ENCODE data around the gene TCP11L2. TPM values are rescaled to one million over a fixed set of nuclear protein-coding genes. Genes with fewer than 3 reads are reported as not detected.

TCP11L2 gene
- total and polyA plus RNA-seq, 2 of the 8 experiments (the other 6 are each of a cell fraction or from before 2014, with no cell fraction given) = 2.1 to 7.1 TPM

DNA sequence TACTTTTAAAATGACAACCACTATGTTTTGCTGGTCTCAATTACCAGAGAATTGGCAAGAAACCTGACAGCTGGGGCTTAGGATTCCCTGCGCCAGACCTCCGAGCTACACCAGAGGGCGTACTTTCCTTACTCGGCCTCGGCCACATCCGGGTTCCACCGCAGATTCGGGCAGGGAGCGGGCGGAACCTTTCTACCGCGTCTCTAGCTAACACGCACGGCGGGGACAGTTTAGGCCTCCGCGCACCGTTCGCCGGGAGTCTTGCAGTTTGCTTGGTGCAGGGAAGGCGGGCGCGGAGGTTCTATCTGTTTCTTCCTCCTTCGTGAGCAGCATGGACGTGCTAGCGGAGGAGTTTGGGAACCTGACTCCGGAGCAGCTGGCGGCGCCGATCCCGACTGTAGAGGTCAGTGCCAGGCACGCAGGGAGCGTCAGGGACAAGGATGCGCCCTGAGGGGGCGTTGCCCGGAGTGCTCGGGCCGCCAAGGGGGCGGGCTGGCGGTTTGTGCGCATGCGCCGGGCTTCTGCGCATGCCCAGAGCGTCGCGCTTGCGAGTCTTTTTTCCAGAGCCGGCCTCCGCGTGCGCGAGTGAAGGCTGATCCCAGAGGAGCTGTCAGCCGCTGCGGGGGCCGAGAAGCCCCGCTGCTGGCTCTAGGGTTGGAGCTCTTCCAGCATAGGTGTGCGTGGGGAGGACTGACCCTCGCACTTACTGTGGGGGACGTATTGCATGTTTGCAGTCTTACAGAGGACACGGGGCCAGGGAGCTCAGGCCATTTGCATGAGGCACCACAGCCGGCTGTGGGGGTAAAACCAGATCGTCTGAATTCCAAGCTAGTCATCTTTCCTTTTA is 55.2 kb downstream of the TCP11L2 start, which contains the start of gene POLR3B (continued):
- TF ChIP-seq TEAD4 (IDR thresholded peaks at IDR 0.05; ENCODE audit: low read depth, low read length) = peak; percentile 2; the same call in 1 of the 2 replicates
- TF ChIP-seq SP4 (IDR thresholded peaks at IDR 0.05; ENCODE audit: low read length) = peak; percentile 94
- TF ChIP-seq JUND (IDR thresholded peaks at IDR 0.05; ENCODE audit: low read length) = no peak
- peak; percentile 76 for TF ChIP-seq SAP30 (IDR thresholded peaks at IDR 0.05; ENCODE audit: insufficient read depth, insufficient replicate concordance, low read length)
- peak; percentile 85 for TF ChIP-seq RAD21 (IDR thresholded peaks at IDR 0.05 in 1 of 2, conservative IDR thresholded peaks at IDR 0.05 in 1 of 2; ENCODE audit: low read depth in 2 of 2, low read length in 2 of 2)
- peak; percentile 53 for TF ChIP-seq CHD2 (IDR thresholded peaks at IDR 0.05; ENCODE audit: low read length)
- TF ChIP-seq TBP (IDR thresholded peaks at IDR 0.05; ENCODE audit: low read depth, low read length) = peak; percentile 75; the same call in 1 of the 2 replicates
- no peak for TF ChIP-seq RNF2 (IDR thresholded peaks at IDR 0.05; ENCODE audit: borderline replicate concordance, low read depth, low read length, missing control alignments, poor library complexity, severe bottlenecking)
- TF ChIP-seq ATF3 (IDR thresholded peaks at IDR 0.05; ENCODE audit: insufficient read depth, low read depth, low read length) = no peak
- no peak for TF ChIP-seq CHD1 (IDR thresholded peaks at IDR 0.05; ENCODE audit: low read depth, low read length)
- peak in 1 of 2 experiments; percentile 77; a peak in 2 of 3 replicates for TF ChIP-seq POLR2A (IDR thresholded peaks at IDR 0.05; ENCODE audit: control extremely low read depth in 1 of 2, low read depth in 2 of 2, low read length in 2 of 2)
- 0 out of 2 replicates have a peak, but pooled peaks have one; percentile 39 for TF ChIP-seq JUN (IDR thresholded peaks at IDR 0.05; ENCODE audit: low read depth, low read length)
- peak; percentile 98 for TF ChIP-seq KDM4A (IDR thresholded peaks at IDR 0.05; ENCODE audit: low read depth, low read length, severe bottlenecking)
- TF ChIP-seq CTBP2 (IDR thresholded peaks at IDR 0.05; ENCODE audit: borderline replicate concordance, insufficient read depth, insufficient read length, low read length) = no peak
- TF ChIP-seq CTCF (IDR thresholded peaks at IDR 0.05; ENCODE audit: control extremely low read depth in 1 of 3, insufficient read depth in 1 of 3, low read depth in 1 of 3, low read length in 3 of 3) = peak; percentile 86 to 89 (median 87)
- TF ChIP-seq SRF (IDR thresholded peaks at IDR 0.05; ENCODE audit: low read depth, low read length) = no peak
- TF ChIP-seq FOSL1 (IDR thresholded peaks at IDR 0.05; ENCODE audit: insufficient read depth, low read depth, low read length) = no peak
- TF ChIP-seq CBX8 (IDR thresholded peaks at IDR 0.05; ENCODE audit: borderline replicate concordance, low read depth, low read length) = no peak
